Embryonic facial prominence (tissue), 1 donor: ENCODE results near the gene GRK5.

ENCODE experiments used
- DNase-seq: peaks from one replicate; pipeline ENCODE4 v3.0.0-alpha.2; 2016; ENCODE audit errors: extremely low spot score

GRK5 gene

DNA sequence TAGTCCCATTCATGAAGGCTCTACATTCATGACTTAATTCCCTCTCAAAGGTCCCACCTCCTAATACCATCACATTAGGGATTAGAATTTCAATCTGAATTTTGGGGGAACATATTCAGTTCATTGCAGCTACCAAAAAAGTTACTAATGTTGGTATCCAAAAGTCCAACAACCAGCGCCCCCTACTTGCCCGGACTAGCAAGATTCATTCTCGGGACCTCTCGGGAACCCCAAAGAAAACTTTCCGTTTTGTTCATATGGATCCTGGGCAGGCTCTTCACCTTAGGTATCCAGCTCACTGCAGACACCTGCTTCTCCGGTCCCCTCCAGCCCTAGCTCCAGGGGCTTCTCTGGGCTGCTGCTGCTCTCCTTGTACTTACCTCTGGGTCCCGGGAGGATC lies 8.9 kb upstream of the GRK5 start:
- no peak for DNase-seq

GRCh38 chr10:119199231-119199992 lies 8.0 kb upstream of the GRK5 start:
- peak; percentile 64 for DNase-seq

- DNase-seq, result no peak
Observed at GRCh38 chr10:119201233-119201632, 6.1 kb upstream of the GRK5 start.

DNA sequence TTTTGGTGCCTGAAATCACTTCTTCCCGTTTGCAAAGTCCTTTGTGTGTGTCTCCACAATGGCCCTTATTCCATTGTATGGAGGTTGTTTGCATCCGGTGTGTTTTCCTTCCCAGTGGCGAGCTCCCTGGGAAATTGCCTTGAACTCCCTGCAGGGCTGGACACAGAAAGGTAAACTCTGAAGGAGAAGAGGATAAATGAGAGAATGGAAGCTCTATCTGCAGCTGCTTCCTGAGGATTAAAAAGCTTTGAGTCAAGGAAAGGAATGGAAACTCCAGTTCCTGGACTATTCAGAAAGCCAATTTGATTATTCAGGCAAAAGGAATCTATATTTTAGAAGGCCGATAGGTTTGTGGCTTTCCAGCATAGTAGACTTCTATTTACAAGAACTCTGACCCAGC lies 4.4 kb upstream of the GRK5 start:
- no peak for DNase-seq

- no peak for DNase-seq
Observed at GRCh38 chr10:119205894-119206602, 1.3 kb upstream of the GRK5 start.

DNA sequence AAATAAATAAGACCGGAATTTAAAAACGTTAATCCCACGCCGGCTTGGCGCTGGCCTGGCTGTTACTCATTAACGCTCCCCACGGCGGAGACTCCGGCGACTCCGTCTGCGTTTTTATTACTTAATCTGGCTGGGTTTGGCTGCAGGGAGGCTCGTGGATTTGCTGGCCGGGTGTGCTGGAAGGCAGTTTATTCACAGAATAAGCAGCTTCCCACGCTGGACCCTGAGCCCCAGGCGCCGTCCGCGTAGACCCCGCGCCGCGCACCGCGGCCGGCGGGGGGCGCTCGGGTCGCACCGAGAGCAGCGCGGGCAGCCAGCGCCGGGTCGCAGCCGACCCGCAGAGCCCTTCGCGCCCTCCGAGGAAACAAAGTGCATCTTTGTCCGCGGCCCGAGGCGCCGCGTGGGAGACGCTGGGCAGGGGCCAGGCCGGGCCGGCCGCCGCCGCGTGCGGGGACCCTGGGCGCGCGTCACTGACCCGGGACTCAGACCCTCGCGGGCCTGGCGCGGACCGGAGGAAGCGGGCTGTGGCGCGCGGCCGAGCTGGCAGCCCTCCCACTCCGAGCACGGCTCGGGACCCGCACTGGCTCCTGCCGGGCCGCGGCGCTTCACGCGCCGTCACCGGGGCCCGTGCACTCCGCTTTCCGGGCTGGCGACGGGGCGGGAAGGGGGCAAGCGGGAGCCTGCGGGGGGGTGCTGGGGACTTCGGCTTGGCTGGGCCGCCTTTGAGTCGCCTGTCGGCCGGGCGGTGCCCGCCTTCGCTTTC lies 587 bp upstream of the GRK5 start:
- DNase-seq, result no peak

DNA sequence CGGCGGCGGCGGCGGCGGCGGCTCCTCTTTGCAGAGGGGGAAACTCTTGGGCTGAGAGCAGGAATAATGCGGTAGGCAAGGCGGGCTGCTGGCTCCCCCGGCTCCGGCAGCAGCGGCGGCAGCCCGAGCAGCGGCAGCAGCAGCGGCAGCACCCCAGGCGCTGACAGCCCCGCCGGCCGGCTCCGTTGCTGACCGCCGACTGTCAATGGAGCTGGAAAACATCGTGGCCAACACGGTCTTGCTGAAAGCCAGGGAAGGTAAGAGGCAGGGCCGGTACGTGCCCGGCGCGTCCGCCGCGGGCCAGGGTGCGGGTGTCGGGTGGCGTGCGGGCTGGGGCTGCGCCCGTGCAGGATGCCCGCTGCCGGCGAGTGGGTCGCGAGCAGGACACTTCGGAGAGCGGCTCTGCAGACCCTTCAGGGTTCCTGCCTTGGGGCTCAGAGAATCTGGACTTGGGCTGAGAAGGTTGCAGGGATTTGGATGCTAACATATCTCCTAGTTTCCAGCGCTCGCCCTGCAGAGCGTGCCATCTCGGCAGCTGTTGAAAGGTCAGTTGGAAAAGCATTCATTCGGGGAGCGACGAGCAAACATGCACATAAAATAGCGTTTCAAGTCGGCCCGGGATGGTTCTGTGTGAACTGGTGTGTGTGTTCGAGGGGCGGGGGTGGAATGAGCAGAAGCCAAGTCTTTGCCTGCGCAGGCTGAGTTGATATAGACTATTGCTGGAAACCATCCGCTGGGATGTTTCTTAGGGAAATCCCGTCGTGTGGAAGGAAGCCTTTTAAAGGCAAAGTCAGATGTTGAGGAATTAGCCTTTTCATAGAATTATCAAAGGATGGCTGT lies 562 bp downstream of the GRK5 start:
- no peak for DNase-seq

DNA sequence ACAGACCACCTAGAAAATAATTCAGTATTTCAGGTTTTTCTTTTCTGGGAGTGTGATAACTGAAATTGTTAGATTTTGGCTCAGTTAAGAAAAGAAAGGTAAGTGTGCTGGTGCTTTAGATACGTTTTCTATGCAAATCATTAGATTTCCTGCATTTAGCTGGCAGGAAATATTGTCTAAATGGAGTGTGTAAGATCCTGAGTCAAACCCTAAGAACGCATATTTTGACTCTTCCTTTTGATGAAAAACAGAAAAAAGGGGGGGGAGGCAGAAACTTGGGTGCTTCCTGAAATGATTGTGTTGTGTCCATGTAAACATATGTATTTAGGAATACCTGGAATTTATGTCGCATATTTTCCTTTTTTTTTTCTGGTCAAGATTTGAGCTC lies 1.2 kb downstream of the GRK5 start:
- no peak for DNase-seq

DNA sequence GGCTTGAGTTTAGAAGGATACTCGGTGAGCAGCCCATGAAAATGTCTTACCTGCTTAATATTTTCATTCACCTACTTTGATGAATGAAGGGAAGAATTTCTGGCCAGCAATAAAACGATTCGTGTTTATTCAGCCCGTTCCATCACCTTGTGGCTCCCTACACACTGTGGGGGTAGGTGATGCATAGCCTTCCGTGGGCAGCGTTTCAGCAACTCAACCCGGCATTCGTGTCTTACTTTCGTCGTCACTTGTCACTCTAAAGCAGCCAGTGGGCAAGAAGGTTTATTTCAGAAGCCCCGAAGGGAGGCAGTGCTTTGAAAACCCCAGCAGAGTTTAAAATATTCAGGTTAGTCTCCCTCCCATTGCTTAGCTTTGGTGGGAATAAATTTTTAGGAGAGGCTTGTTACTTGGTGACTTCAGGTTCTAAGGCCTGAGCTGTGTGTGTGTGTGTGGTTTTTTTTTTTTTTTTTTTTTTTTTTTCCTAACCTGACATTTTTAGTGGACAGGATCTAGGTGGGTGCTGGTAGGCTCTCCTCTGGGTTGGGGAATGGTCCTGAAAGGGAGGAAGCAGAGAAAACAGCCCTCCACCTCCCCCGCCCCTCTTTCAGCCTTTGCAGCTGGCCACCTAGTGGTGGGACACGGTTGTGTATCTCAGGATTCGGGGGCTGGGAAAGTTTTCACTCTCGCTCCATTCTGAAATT lies 1.8 kb downstream of the GRK5 start:
- DNase-seq, result no peak

DNA sequence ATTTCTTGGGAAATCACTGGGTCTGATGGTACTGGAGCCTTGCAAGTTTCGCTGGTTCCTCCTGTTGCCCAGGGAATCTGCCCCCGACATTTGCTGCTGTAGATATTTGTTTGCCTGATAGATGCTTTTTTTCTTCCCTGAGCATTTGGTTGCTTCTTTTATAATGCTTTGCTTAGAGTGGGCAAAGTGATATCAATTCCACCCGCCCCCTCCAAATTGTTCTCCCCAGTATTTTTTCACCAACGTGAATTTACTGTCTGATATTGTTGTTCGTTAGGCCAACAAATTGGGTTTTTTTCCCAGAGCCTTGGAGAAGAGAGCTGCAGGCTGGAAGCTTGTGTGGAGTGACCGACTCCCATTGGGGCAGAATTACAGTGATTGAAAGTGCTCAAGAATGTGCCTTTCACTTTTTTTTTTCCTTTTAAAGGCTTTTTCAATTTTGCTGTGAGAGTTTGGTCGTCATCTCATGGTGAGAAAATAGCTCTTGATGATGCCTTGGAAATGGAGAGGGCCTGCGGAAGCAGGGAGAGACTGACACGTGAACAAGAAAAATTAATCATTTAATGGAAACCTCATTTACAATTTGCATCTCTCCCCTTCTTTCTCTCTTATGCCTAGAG lies 2.5 kb downstream of the GRK5 start:
- DNase-seq, result no peak

DNA sequence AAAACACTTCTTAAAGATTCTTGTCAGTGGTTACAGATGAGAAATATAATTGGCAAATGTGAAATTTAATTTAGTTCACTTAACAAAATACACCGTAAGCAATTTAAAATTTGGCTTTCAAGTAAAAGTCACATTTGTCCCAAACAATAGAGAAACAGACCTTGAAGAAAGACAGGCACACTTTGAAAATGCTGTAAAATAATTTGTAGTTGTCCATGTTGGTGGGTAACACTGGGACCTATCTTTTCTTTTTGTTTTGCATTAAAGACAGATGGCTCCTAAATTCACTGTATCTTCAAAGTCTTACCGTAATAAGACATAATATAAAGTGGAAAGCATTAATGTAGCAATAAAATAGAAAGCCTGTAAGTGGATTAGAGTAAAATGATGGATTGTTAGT lies 3.3 kb downstream of the GRK5 start:
- no peak for DNase-seq

GRCh38 chr10:119211176-119211575 lies 3.8 kb downstream of the GRK5 start:
- DNase-seq, result no peak

DNA sequence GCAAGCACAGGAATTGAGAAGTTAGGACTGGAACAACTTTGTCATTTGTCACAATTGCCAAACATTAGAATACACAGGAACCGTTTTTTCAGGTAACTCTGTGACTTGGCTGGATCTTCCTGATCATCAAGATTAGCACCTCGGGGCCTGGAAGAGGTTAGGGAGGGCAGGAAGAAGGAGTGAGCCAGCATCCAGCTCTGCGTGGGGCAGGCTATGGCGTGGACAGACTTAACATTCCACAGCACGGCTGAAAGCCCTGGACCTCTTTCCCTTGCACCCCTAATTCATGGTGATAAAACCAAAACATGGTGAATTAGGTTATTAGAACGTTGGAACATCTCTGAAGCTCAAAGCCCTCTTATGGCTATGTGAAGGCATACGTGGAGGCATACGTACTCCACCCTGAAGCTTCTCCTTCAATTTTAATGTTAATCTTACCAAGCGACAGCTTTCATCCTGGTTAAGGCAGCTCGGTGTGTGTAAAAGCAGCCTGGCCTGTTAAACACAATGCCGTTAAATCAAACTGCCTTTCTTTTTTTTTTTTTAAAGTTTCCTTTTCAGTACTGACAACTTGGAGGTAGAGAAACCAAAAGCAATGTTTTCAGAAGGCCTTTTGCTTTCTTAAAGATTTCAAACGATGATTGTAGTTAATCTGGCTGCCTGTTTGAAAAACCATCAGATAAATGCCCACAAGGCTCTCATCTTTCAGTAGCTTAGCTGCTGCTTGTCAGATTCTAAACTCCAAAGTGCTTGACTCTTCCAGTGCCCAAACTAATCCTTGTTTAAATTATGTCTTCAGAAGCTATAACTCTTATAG lies 4.5 kb downstream of the GRK5 start:
- no peak for DNase-seq

- DNase-seq, result no peak
Observed at GRCh38 chr10:119215371-119215770, 8.0 kb downstream of the GRK5 start.

GRCh38 chr10:119216127-119216526 lies 8.8 kb downstream of the GRK5 start:
- no peak for DNase-seq

DNA sequence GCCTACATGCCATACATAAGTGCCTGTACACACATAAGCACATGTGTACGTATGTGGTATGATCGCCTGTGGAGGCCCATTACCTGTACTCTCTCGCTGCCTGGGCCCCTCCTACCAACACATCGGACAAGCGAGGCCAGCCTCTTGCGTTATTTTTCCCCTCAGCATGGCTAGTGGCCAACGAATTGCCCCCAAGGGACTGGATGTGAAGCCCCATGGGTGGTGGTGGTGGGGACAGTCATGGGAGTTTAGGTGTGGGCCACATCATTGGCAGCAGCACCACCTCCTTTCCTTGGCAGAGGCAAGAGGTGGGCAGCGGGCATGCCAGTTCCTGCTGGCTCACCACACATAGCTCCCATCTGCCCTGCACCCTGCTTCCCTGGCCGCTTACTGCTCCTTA lies 10.0 kb downstream of the GRK5 start:
- DNase-seq, result no peak

DNA sequence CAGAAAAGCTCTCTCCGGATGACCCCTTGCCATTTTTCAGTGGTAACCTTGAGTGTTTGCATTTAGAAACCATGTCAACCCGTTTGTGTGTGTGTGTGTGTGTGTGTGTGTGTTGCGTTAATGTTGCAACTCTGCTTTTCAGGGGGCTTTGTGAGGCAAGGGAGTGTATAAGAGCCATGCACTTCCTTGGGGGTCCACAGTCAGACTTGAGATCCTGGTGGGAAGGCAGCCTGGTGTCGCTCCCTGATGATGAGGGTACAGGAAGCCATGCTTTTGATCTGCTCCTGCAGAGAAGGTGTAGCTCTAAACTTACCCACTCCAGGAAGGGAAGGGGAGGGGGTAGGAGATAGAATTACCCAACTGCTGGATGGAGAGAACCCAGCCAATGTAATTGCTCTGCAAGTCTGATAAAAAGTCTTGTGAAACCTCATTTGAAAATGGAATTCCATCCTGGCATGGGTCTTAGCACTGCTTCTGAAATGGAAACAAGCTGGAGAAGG lies 10.7 kb downstream of the GRK5 start:
- no peak for DNase-seq

GRCh38 chr10:119219871-119220270 lies 12.5 kb downstream of the GRK5 start:
- DNase-seq, result no peak

DNA sequence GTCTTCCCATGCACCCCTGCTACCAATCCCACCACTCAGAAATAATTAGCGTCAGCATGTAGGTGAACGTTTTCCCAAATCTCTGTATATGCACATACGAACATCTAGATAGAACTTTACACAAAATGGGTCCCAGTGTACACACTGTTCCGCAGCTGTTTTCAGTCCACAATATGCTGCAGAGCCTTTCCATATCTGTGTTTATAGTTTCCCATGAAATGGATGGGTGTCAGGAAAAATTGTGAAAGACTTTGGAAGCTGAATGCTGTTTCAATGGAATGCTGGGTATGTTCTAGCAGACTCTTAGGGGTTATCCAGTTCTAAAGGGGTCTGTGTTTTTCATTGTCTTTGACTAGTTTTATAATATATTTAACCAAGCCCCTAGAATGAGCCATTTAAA lies 13.8 kb downstream of the GRK5 start:
- no peak for DNase-seq

DNA sequence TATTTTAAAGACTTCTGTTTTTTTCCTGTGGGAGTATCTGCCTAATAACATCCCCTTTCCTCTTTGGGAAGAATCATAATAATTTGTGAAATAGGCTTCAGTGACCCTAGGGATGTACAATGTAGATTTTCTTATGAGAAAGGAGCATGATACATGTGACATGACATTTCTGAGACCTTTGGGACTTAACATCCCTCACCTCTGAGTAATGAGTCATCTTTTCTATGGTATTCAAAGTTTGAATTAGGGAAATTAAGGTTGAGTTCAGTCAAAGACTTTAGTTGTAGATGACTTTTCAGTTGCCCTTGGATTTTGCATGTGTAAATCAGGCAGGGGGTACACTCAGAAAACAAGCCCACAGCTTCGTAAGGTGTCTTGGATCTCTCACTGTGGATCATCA lies 14.3 kb downstream of the GRK5 start:
- no peak for DNase-seq
